Gastroesophageal sphincter (tissue), 3 donors: ENCODE data around the gene MSS51.

Experiments
- CTCF ChIP-seq, 4 experiments: fragments of 200-600 bp in 2 of 4; fragments of 450-650 bp in 2 of 4; sonication (generic) in 1 of 4; IDR thresholded peaks; one replicate each; pipeline ENCODE4 v1.5.1; 2017 to 2019; ENCODE audit warnings: antibody characterized with exemption in 4 of 4, mild to moderate bottlenecking in 2 of 4, moderate library complexity in 2 of 4
- POLR2AphosphoS5 ChIP-seq: sonication (generic); formaldehyde crosslinking; IDR thresholded peaks from one replicate; pipeline ENCODE4 v1.6.1; 2017; ENCODE audit warnings: antibody characterized with exemption

DNA sequence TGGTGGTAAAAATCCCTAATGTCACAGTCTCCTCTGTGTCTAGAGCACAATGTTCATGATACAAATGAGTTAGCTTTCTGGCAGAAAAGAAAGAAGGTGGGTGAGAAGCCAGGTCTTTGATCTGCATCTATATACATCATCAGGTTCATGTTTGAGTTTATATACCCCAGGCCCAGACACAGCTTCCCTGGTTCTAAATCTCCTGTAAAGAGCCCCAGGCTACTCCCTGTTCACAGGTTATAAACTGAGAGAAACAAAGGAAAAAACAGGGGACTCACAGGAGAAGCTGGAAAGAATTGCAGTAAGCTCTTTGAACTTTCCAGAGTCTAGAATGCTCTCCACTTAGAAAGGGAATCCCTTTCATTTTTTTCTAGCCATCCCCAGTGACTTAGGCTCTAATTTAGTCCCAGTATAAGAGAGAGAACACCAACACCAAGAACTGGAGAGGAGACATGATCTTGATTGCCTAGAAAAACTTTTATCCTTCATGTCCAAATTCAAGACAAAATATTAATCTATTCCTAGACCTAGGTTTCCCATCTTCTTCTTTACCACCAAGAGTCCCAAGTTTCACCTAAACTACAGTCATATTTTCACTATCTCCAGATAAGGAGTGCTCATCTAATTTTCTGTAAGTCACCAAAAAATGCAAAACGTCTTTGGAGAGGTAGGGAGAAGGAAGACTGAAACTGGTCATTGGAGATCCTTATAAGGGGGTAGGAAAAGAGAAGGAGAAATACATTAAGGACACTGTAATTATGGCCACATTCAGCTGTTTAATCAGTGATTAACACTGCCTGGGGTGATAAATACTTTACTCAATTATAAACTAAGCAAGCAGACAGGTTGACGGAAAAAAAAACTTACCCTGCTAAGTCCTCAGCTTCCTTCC is 469 bp downstream of the MSS51 start:
- TF ChIP-seq POLR2AphosphoS5 (no peak), CTCF (IDR thresholded peaks at IDR 0.05) (no peak)
